Activated CD4-positive, alpha-beta T cell treated with anti-CD3 and anti-CD28 coated beads for 48 hours (primary cell): ENCODE data around the gene HERPUD2.
"Not testable (repeated sequence)": the region's sequence is repeated elsewhere in the genome, so short reads cannot be mapped to it uniquely, and the experiment has no call there.

ENCODE experiments used
- DNase-seq: peaks from one replicate; pipeline ENCODE4 v3.0.0-alpha.2; 2020

The HERPUD2 gene

GRCh38 chr7:35604595-35604994 is 90.3 kb downstream of the HERPUD2 start:
- no peak for DNase-seq

DNA sequence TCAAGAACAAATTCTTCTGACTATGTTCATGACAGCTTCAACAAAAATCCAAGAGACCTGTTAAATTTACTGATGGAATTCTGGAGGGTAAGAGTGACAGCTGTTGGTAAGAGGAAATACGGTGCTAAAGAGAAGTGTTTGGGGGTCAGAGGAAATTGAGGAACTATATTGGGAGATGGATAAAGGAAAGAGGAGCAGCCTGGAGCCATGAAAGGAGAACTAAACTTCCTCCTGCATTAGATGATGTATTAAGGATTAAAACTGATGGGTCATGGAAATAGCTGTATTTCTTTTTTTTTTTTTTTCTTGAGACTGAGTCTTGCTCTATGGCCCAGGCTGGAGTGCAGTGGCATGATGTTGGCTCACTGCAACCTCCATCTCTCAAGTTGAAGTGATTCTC is 95.3 kb downstream of the HERPUD2 start:
- DNase-seq: no peak

DNA sequence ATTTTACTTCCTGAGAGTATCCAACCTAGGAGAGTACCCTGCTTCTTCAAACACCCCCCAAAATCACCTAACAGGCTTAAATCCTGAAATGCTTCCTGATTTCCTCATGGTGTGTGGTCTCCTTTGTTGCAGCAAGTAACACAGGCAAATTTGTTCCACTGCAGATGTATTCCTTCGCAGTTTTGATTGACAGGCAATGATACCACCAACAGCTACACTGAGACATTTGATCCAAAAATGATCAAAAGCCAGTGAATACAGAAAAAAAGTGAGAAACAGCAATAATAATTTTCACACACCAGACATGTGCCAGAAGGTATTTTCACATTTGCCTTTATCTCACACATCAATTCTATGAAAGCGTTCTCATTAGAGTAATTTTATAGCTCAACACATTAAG is 95.9 kb downstream of the HERPUD2 start:
- no peak for DNase-seq

DNA sequence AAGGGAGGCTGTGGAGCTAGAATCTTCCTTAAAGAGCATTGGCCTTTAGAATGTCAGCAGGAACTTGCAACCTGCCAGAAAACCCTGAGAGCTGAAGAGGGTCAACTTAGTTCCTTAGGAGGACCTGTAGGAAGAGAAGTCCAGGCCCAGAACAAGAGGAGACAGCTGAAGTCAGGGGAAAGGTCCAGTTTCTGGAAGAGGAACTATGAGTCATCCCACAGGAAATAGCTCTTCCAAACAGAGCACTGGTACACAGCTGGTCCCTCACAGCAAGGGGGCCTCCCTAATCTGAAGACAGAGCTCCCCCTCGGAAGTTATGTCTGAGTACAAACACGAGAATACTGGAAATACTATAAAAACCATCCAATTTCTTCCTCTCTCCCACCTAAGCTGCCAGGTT is 98.9 kb downstream of the HERPUD2 start:
- DNase-seq: no peak

- DNase-seq: peak; percentile 50
Observed at GRCh38 chr7:35593899-35594298, 101.0 kb downstream of the HERPUD2 start.

- DNase-seq: no peak
Observed at GRCh38 chr7:35588647-35589046, 106.3 kb downstream of the HERPUD2 start.

DNA sequence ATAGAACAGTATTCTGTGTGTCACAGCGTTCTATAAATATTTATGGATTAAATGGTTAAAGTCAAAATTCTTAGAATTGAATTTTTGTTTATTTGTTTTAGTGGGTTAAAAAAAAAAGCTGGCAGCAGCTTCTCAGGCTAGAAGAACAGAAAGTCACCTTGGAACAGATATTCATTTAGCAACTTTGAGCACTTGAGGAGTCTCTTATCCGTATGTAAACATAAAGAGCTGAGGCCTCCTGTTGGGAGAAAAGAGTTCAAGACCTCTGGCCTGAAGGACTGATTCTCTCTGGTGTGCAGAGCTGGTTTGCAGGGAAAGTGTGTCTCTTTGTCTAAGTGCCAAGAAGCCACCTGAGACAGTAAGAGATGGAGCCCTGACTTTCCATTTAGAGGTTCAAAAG is 109.9 kb downstream of the HERPUD2 start:
- no peak for DNase-seq

DNA sequence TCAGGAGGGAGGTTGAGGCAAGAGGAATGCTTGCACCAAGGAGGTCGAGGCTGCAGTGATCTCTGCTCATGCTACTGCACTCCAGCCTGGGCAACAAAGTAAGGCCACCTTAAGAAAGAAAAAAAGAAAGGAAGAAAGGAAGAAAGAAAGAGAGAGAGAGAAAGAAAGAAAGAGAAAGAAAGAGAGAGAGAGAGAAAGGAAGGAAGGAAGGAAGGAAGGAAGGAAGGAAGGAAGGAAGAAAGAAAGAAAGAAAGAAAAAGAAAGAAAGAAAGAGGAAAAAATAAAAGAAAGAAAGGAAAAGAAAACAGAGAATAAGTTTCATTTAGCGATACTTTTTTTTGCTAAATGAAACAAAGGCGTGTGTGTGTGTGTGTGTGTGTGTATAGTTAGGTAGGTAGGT is 110.4 kb downstream of the HERPUD2 start:
- not testable (repeated sequence) for DNase-seq
